HepG2 (cell line): ENCODE results near the gene DPH5. TPM values are rescaled to one million over a fixed set of nuclear protein-coding genes. Genes with fewer than 3 reads are reported as not detected.

ENCODE experiments used
- ATAC-seq: fragments of 200-7000 bp; cut with Tn5 transposase; 3 replicates; pipeline ENCODE4 v1.9.1; 2020; ENCODE audit warnings: mild to moderate bottlenecking, moderate library complexity
- BruUV-seq: library from RNA; stranded (reverse); fragments of 400-500 nt; replicated peaks from 2 replicates; lab custom pipeline; 2021; lab: Mats Ljungman, UMichigan
- CTCF ChIA-PET: fragments of 300-600 bp; formaldehyde crosslinking; extraction: SDS; loops from one replicate; lab custom pipeline; 2021; ENCODE audit warnings: low total read pairs, inconsistent platforms, low intra/inter-chr PET ratio; lab: Yijun Ruan, JAX
- POLR2A ChIA-PET: fragments of 350-600 bp; sonication (Branson Sonifier 250); formaldehyde crosslinking; loops from one replicate; lab custom pipeline; 2020; ENCODE audit warnings: antibody characterized with exemption, inconsistent platforms; lab: Yijun Ruan, JAX
- DNase-seq: peaks from one replicate; pipeline ENCODE4 v3.0.0-alpha.2; 2015; ENCODE audit warnings: low spot score
- FAIRE-seq: peaks from 3 replicates; lab custom pipeline; 2011; peaks lifted over from hg19 to GRCh38; lab: Jason Lieb, UNC
- H2AFZ ChIP-seq: one replicate; pipeline ENCODE4 v1.6.1; 2011; ENCODE audit warnings: low read length, inconsistent platforms
- H3K27ac ChIP-seq: fragments of 300-600 bp; 3 replicates; pipeline ENCODE4 v1.8.0; 2011; ENCODE audit warnings: mixed run types, mild to moderate bottlenecking, mixed read lengths, low read length, inconsistent platforms; ENCODE audit not compliant: insufficient read depth; ENCODE audit errors: extremely low read length
- H3K27me3 ChIP-seq, 2 experiments: fragments of 200-600 bp in 1 of 2; 2 replicates in 1 of 2; 3 replicates in 1 of 2; pipeline versions ENCODE4 v1.6.0 to v1.8.0; 2011; ENCODE audit warnings: low read length in 2 of 2, mild to moderate bottlenecking in 2 of 2, moderate library complexity in 2 of 2, inconsistent platforms in 1 of 2; ENCODE audit not compliant: insufficient read depth in 2 of 2, control insufficient read depth in 1 of 2
- H3K36me3 ChIP-seq, 2 experiments: fragments of 200-600 bp in 1 of 2; replicated peaks in 1 of 2; 2 replicates in 1 of 2; 3 replicates in 1 of 2; pipeline versions ENCODE4 v1.5.1 to v1.8.0; 2011; ENCODE audit warnings: low read length in 2 of 2, inconsistent platforms in 1 of 2; ENCODE audit not compliant: insufficient read depth in 2 of 2, control insufficient read depth in 1 of 2
- H3K4me1 ChIP-seq: 2 replicates; pipeline ENCODE4 v1.5.1; 2012; ENCODE audit warnings: low read length, inconsistent platforms; ENCODE audit not compliant: insufficient read depth
- H3K4me2 ChIP-seq: 2 replicates; pipeline ENCODE4 v1.6.0; 2011; ENCODE audit warnings: low read depth, low read length, inconsistent platforms
- H3K4me3 ChIP-seq, 3 experiments: fragments of 200-600 bp in 1 of 3; sonication (generic), shearing (Covaris generic) in 1 of 3; replicated peaks in 1 of 3; 2 replicates each; pipeline ENCODE4 v1.5.1; 2011 to 2016; ENCODE audit warnings: low read length in 3 of 3, inconsistent platforms in 2 of 3, low read depth in 2 of 3, mild to moderate bottlenecking in 2 of 3, control low read depth in 1 of 3, mixed read lengths in 1 of 3; ENCODE audit not compliant: insufficient read depth in 1 of 3
- H3K79me2 ChIP-seq: one replicate; pipeline ENCODE4 v1.6.1; 2011; ENCODE audit warnings: low read length, inconsistent platforms; ENCODE audit not compliant: insufficient read depth
- H3K9ac ChIP-seq: 2 replicates; pipeline ENCODE4 v1.6.0; 2011; ENCODE audit warnings: mild to moderate bottlenecking, low read depth, low read length, inconsistent platforms; ENCODE audit not compliant: insufficient read depth
- H3K9me3 ChIP-seq: 2 replicates; pipeline ENCODE4 v1.5.1; 2012; ENCODE audit warnings: mild to moderate bottlenecking, low read length
- H4K20me1 ChIP-seq: 2 replicates; pipeline ENCODE4 v1.6.0; 2011; ENCODE audit warnings: inconsistent platforms, mild to moderate bottlenecking, low read length, moderate library complexity; ENCODE audit not compliant: insufficient read depth
- ATF7 ChIP-seq, 2 experiments: fragments of 450-650 bp in 1 of 2; sonication (generic) in 1 of 2; formaldehyde crosslinking in 1 of 2; IDR thresholded peaks; 2 replicates each; pipeline versions ENCODE4 v1.4.0 to v1.6.1; 2016 to 2020; ENCODE audit warnings: antibody characterized with exemption in 1 of 2, mild to moderate bottlenecking in 1 of 2, missing genetic modification reagents in 1 of 2
- ESRRA ChIP-seq: sonication (generic); formaldehyde crosslinking; IDR thresholded peaks from 2 replicates; pipeline ENCODE4 v1.5.1; 2020; ENCODE audit warnings: mild to moderate bottlenecking, low read depth, missing genetic modification reagents
- FOXC1 ChIP-seq: sonication (generic); formaldehyde crosslinking; IDR thresholded peaks from 2 replicates; pipeline ENCODE4 v1.8.0; 2022; ENCODE audit warnings: mild to moderate bottlenecking, missing genetic modification reagents, borderline replicate concordance
- GABPA ChIP-seq, 2 experiments: IDR thresholded peaks; 2 replicates each; pipeline ENCODE4 v1.6.1; 2011 to 2016; ENCODE audit warnings: low read depth in 2 of 2, low read length in 1 of 2, missing biosample characterization in 1 of 2, missing genetic modification characterization in 1 of 2
- PITX1 ChIP-seq: sonication (generic); formaldehyde crosslinking; IDR thresholded peaks from 2 replicates; pipeline ENCODE4 v1.5.1; 2020; ENCODE audit warnings: mild to moderate bottlenecking, missing genetic modification reagents
- RAD51 ChIP-seq: fragments of 450-650 bp; IDR thresholded peaks from 2 replicates; pipeline ENCODE4 v1.6.1; 2016; ENCODE audit warnings: borderline replicate concordance
- REL ChIP-seq: sonication (generic); formaldehyde crosslinking; conservative IDR thresholded peaks from 2 replicates; pipeline ENCODE4 v1.8.0; 2022; ENCODE audit warnings: mild to moderate bottlenecking, missing genetic modification reagents, moderate library complexity
- ZNF510 ChIP-seq: sonication (generic); formaldehyde crosslinking; IDR thresholded peaks from 2 replicates; pipeline ENCODE4 v1.4.0; 2020; ENCODE audit warnings: low read depth, mild to moderate bottlenecking, missing genetic modification reagents
- ZNF749 ChIP-seq: sonication (generic); formaldehyde crosslinking; IDR thresholded peaks from 2 replicates; pipeline ENCODE4 v1.8.0; 2022; ENCODE audit warnings: mild to moderate bottlenecking, missing genetic modification reagents, moderate library complexity, borderline replicate concordance
- ZNF761 ChIP-seq: sonication (generic); formaldehyde crosslinking; conservative IDR thresholded peaks from 2 replicates; pipeline ENCODE4 v1.4.0; 2020; ENCODE audit warnings: mild to moderate bottlenecking, missing genetic modification reagents
- ZNF850 ChIP-seq: sonication (generic); formaldehyde crosslinking; conservative IDR thresholded peaks from 2 replicates; pipeline ENCODE4 v1.9.0; 2021; ENCODE audit warnings: mild to moderate bottlenecking, missing genetic modification reagents
- WGBS: methylation state at CpG from one replicate; pipeline ENCODE4 v1.1.6; 2017; ENCODE audit warnings: low lambda C conversion rate; 5-methylcytosine and 5-hydroxymethylcytosine counted together
- in situ Hi-C: cut with HindIII; loops from 2 replicates; pipeline ENCODE4 v1.10.0; 2017; ENCODE audit warnings: low pct_unique_long_range_greater_than_20kb; ENCODE audit not compliant: extremely low pct_ligation_motif_present
- intact Hi-C: fragments of 100-400 bp; cut with micrococcal nuclease; formaldehyde crosslinking; loops from one replicate; pipeline ENCODE4 v1.10.0; 2022; ENCODE audit not compliant: unreplicated experiment
- polyA plus RNA-seq, 8 experiments: library from polyadenylated mRNA; depleted of rRNA in 3 of 8; stranded (reverse) in 7 of 8; unstranded in 1 of 8; fragments of >200 nt; fragmentation: Illumina TruSeq in 4 of 8; extraction: Trizol in 4 of 8; gene quantifications; 2 replicates each; pipeline versions ENCODE4 v1.2.1 to v1.2.3, GENCODE V29; 2011 to 2016; ENCODE audit warnings: low read depth in 4 of 8, missing spikeins in 1 of 8, mixed read lengths in 1 of 8; ENCODE audit not compliant: insufficient read depth in 1 of 8
- total RNA-seq, 5 experiments: library from RNA; depleted of rRNA; stranded (reverse); fragments of >200 nt; fragmentation: Illumina TruSeq; extraction: Trizol; gene quantifications; 2 replicates each; pipeline ENCODE4 v1.2.3, GENCODE V29; 2016; ENCODE audit warnings: low read depth in 1 of 5

Gene DPH5
- total and polyA plus RNA-seq, 2 of the 13 experiments (the other 11 are each of a cell fraction or from before 2014, with no cell fraction given), result 53.2 to 79.6 TPM

DNA sequence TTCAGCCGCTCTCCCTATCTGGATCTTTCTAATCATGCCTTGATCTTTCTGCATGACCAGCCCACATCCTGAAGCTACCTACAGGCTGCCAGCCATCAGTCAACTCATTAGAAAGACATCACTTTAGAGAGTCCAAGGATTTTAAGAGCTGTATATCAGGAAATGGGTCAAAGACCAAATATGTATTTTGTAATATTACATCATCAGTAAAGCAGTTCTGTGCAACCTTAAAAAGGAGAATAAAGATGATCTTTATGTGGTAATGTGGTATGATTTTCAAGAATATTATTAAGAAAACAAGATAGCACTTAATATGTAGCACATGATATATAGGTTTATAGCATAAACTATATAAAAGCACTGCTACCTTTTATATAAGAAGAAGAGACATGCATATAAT is 82.1 kb downstream of the DPH5 start:
- in situ Hi-C loops, result no loop called here
- Histone ChIP-seq H3K27me3 (no peaks in the 10 kb centered on the region), H3K9ac (no peak overlapping the region), H2AFZ (no peak overlapping the region), H3K36me3 (peaks cover 2 to 19% of the 10 kb centered on the region in 2 experiments; a peak in 3 of 5 replicates), H3K79me2 (peaks cover 1% of the 10 kb centered on the region), H3K4me1 (peaks cover 4% of the 10 kb centered on the region), H3K4me3 (no peak overlapping the region), H3K9me3 (no peaks in the 10 kb centered on the region), H4K20me1 (no peaks in the 10 kb centered on the region), H3K4me2 (no peak overlapping the region), H3K27ac (no peak overlapping the region)
- ATAC-seq, result no peak
- CTCF ChIA-PET, result no interaction called here
- no peak for FAIRE-seq
- intact Hi-C loops, result no loop called here
- BruUV-seq, result no TSS peak
- POLR2A ChIA-PET, result no interaction called here
- 100% methylated on average over 1 of the region's 1 CpG for WGBS
- no peak for DNase-seq
- TF ChIP-seq ZNF761, result no peak
- TF ChIP-seq PITX1, result no peak
- peak; percentile 40 for TF ChIP-seq ATF7 (IDR thresholded peaks at IDR 0.05)
- no peak for TF ChIP-seq ATF7 (CRISPR knock-in tag; IDR thresholded peaks at IDR 0.05)

DNA sequence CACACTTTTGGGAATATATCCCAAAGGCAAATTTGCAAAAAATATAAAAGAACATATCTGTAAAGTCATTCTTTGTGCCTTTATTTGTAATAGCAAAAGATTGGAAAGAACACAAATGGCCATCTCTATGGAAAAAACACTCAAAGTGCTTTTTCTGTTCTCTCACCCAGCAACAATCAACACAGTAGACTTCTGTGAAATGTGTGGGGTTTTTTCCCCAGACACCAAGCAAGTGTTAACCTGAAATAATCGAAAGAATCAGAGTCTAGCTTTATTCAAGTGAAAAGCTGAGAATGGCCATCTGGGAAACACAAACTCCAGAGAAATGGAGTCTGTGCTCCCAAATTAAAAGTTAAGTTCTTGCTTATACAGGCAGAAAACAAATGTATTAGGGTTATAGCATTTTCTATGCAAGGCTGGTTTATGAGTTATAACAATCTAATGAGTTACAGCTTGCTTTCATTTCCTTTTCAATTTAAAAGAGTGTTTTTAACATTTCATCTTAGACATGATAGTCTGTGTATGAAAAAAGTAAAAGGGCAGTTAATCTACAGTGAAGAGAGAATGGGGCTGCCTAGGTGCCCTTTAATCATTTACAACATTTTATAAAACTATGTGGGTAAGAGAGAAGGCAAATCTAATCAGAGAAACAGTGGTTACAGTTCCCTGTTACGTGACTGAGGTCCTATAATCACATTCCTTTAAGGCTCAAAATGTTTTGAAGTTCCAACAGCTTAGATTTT is 83.1 kb downstream of the DPH5 start:
- in situ Hi-C loops, result no loop called here
- ChIA-PET CTCF (no interaction called here), POLR2A (no interaction called here)
- DNase-seq, result no peak
- FAIRE-seq, result no peak
- Histone ChIP-seq H3K4me3 (no peak overlapping the region), H3K27me3 (no peaks in the 10 kb centered on the region), H3K4me2 (no peak overlapping the region), H3K9ac (no peak overlapping the region), H3K9me3 (no peaks in the 10 kb centered on the region), H3K27ac (no peak overlapping the region), H3K36me3 (peaks cover 4 to 28% of the 10 kb centered on the region in 2 experiments; a peak in 3 of 5 replicates), H3K79me2 (peaks cover 1% of the 10 kb centered on the region), H3K4me1 (no peaks in the 10 kb centered on the region), H2AFZ (no peak overlapping the region), H4K20me1 (no peaks in the 10 kb centered on the region)
- WGBS, result 98% methylated on average over 2 of the region's 2 CpGs
- intact Hi-C loops, result no loop called here
- no peak for ATAC-seq
- no TSS peak for BruUV-seq
- TF ChIP-seq REL, result no peak
- no peak for TF ChIP-seq ESRRA (CRISPR knock-in tag)
- TF ChIP-seq ZNF510 (CRISPR knock-in tag), result no peak
- no peak for TF ChIP-seq ZNF749 (CRISPR knock-in tag)
- no peak for TF ChIP-seq GABPA (IDR thresholded peaks at IDR 0.05; ENCODE audit: low read depth, low read length)
- no peak for TF ChIP-seq GABPA (CRISPR knock-in tag; IDR thresholded peaks at IDR 0.05; ENCODE audit: low read depth)
- no peak for TF ChIP-seq ZNF850
- no peak for TF ChIP-seq RAD51
- TF ChIP-seq FOXC1, result no peak
